Measurements from ENCODE around the gene PARD3. TPM values are rescaled to one million over a fixed set of nuclear protein-coding genes. Genes with fewer than 3 reads are reported as not detected.

PARD3 gene
- total RNA-seq, 1 experiment from 2014 or later: 57.4 TPM

DNA sequence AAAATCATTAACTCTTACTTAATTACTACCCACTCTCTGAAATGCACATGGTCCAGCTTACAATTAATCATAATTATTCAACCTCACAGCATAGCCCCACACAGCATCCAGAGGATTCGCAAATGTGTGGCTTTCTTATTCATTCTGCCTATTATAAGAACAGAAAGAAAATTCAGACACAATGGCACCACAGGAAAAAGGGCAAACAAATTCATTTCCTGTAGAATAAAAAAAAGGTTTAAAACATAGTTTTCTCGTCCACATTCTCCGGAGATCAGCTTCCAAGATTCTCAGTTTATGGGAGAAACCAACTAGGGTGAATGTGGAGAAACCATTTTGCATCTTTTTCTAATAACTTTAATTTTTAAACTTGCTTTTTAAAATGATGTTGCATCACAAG is 201.6 kb downstream of the PARD3 start:
- BruUV-seq (replicated peaks): no TSS peak
- POLR2A ChIA-PET (ENCODE audit: unreplicated experiment): interaction anchor here (0.6 kb wide), 1 partner anchor 564 kb away, joined by 3 read pairs; no protein-coding TSS in a partner anchor
- TF ChIP-seq, protein P1, sequence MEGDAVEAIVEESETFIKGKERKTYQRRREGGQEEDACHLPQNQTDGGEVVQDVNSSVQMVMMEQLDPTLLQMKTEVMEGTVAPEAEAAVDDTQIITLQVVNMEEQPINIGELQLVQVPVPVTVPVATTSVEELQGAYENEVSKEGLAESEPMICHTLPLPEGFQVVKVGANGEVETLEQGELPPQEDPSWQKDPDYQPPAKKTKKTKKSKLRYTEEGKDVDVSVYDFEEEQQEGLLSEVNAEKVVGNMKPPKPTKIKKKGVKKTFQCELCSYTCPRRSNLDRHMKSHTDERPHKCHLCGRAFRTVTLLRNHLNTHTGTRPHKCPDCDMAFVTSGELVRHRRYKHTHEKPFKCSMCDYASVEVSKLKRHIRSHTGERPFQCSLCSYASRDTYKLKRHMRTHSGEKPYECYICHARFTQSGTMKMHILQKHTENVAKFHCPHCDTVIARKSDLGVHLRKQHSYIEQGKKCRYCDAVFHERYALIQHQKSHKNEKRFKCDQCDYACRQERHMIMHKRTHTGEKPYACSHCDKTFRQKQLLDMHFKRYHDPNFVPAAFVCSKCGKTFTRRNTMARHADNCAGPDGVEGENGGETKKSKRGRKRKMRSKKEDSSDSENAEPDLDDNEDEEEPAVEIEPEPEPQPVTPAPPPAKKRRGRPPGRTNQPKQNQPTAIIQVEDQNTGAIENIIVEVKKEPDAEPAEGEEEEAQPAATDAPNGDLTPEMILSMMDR (conservative IDR thresholded peaks at IDR 0.05): no peak
- no peak for TF ChIP-seq EZH2 (IDR thresholded peaks at IDR 0.05; ENCODE audit: low read depth)
- Histone ChIP-seq H3K79me2 (ENCODE audit: low read depth) (peaks cover 11% of the 10 kb centered on the region; the same call in 1 of the 2 replicates), H3K4me3 (no peak overlapping the region), H3K27me3 (ENCODE audit: insufficient read depth, low read depth) (no peaks in the 10 kb centered on the region), H3K4me1 (replicated peaks; ENCODE audit: insufficient read depth) (no peaks in the 10 kb centered on the region), H3K27ac (no peak overlapping the region), H2AFZ (no peak overlapping the region), H3K36me3 (ENCODE audit: low read depth) (no peaks in the 10 kb centered on the region), H3F3A (ENCODE audit: insufficient read depth, low read depth) (no peaks in the 10 kb centered on the region), H3K4me2 (no peak overlapping the region), H3K9me2 (ENCODE audit: insufficient read depth) (no peaks in the 10 kb centered on the region), H3K9me3 (ENCODE audit: insufficient read depth, low read depth) (no peaks in the 10 kb centered on the region), H4K20me1 (ENCODE audit: insufficient read depth) (no peaks in the 10 kb centered on the region; the same call in 1 of the 2 replicates)
- CTCF ChIA-PET: no interaction called here
- no peak for DNase-seq
- intact Hi-C loops (cut with micrococcal nuclease; ENCODE audit: unreplicated experiment): no loop called here

DNA sequence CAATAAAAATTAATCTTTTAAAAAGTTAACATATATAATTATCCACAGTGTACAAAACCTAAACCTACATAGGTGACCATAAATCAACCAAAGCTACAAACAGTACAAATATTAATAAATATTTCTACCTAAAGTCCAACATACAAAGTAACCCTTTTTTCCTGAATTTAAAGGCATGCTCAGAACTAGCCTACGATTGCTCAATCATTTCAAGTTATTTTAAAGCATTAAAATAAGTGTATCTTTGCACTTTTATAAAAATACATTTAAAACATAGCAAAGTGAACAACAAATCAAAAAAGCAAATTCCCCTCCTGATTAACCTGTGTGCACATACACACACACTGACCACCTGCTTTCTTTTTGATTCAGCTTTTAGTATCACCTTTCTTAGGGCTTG is 202.2 kb downstream of the PARD3 start:
- Histone ChIP-seq H3F3A (ENCODE audit: insufficient read depth, low read depth) (no peaks in the 10 kb centered on the region), H3K27me3 (ENCODE audit: insufficient read depth, low read depth) (no peaks in the 10 kb centered on the region), H3K4me3 (no peak overlapping the region), H3K79me2 (ENCODE audit: low read depth) (peaks cover 11% of the 10 kb centered on the region; the same call in 1 of the 2 replicates), H3K27ac (no peak overlapping the region), H2AFZ (no peak overlapping the region), H3K4me2 (no peak overlapping the region), H4K20me1 (ENCODE audit: insufficient read depth) (no peaks in the 10 kb centered on the region; the same call in 1 of the 2 replicates), H3K4me1 (replicated peaks; ENCODE audit: insufficient read depth) (no peaks in the 10 kb centered on the region), H3K9me3 (ENCODE audit: insufficient read depth, low read depth) (no peaks in the 10 kb centered on the region), H3K9me2 (ENCODE audit: insufficient read depth) (no peaks in the 10 kb centered on the region), H3K36me3 (ENCODE audit: low read depth) (no peaks in the 10 kb centered on the region)
- no TSS peak for BruUV-seq (replicated peaks)
- POLR2A ChIA-PET (ENCODE audit: unreplicated experiment): no interaction called here
- no peak for DNase-seq
- intact Hi-C loops (cut with micrococcal nuclease; ENCODE audit: unreplicated experiment): no loop called here
- CTCF ChIA-PET: no interaction called here
- no peak for TF ChIP-seq EZH2 (IDR thresholded peaks at IDR 0.05; ENCODE audit: low read depth)
- TF ChIP-seq, protein P1 (conservative IDR thresholded peaks at IDR 0.05): no peak

DNA sequence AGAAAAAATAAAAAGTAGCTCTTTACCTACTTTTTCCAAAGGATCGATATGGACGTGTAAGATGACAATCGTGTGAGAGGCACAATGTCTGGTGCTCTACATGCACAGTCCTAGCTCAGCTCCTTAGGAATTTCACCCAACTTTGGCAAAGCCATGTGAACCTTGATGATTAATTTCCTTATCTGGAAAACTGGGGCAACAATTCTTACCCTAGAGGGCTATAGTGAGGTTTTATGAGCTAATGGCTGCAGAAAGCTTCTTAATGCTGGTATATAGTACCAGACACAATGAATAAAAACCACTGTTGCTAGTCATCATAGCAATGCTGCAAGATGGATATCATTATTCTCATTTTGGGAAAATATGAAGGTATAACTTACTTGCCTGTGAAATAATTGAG is 202.7 kb downstream of the PARD3 start:
- H3K27me3 ChIP-seq (ENCODE audit: insufficient read depth, low read depth): no peaks in the 10 kb centered on the region
- H3K36me3 ChIP-seq (ENCODE audit: low read depth): no peaks in the 10 kb centered on the region
- no peaks in the 10 kb centered on the region for H3F3A ChIP-seq (ENCODE audit: insufficient read depth, low read depth)
- ChIA-PET CTCF (no interaction called here), POLR2A (ENCODE audit: unreplicated experiment) (no interaction called here)
- BruUV-seq (replicated peaks): no TSS peak
- H3K4me2 ChIP-seq: no peak overlapping the region
- H3K79me2 ChIP-seq (ENCODE audit: low read depth): peaks cover 11% of the 10 kb centered on the region; the same call in 1 of the 2 replicates
- no peak overlapping the region for H2AFZ ChIP-seq
- H3K4me1 ChIP-seq (replicated peaks; ENCODE audit: insufficient read depth): no peaks in the 10 kb centered on the region
- TF ChIP-seq EZH2 (IDR thresholded peaks at IDR 0.05; ENCODE audit: low read depth): no peak
- TF ChIP-seq, protein P1 (conservative IDR thresholded peaks at IDR 0.05): no peak
- intact Hi-C loops (cut with micrococcal nuclease; ENCODE audit: unreplicated experiment): no loop called here
- H4K20me1 ChIP-seq (ENCODE audit: insufficient read depth): no peaks in the 10 kb centered on the region; the same call in 1 of the 2 replicates
- H3K9me3 ChIP-seq (ENCODE audit: insufficient read depth, low read depth): no peaks in the 10 kb centered on the region
- H3K4me3 ChIP-seq: no peak overlapping the region
- no peak for DNase-seq
- H3K9me2 ChIP-seq (ENCODE audit: insufficient read depth): no peaks in the 10 kb centered on the region
- no peak overlapping the region for H3K27ac ChIP-seq
